Midbrain (tissue), 1 donor: ENCODE results near the gene FOXP1.

Experiments
- DNase-seq: peaks from one replicate; lab custom pipeline; 2025; lab: John Stamatoyannopoulos, UW

Gene FOXP1

GRCh38 chr3:71240034-71240433 is 343.5 kb downstream of the FOXP1 start:
- no peak for DNase-seq

- no peak for DNase-seq
Measured at GRCh38 chr3:71238355-71238757, 345.2 kb downstream of the FOXP1 start.

- DNase-seq: no peak
Measured at GRCh38 chr3:71237672-71238071, 345.9 kb downstream of the FOXP1 start.

- no peak for DNase-seq
Measured at GRCh38 chr3:71235846-71236245, 347.7 kb downstream of the FOXP1 start.

DNA sequence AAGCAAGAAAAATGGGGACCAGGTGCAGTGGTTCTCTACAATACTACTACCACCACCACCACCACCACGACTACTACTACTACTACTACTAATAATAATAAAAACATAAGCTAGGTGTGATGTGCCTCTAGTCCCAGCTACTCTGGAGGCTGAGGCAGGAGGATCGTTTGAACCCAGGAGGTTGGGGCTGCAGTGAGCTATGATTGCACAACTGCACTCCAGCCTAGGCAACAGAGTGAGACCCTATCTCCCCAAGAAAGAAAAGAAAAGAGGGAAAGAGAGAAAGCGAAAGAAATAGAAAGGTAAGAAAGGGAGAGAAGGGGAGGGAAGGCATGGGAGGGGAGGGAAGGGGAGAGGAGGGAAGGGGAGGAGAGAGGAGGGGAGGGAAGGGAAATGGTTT is 350.6 kb downstream of the FOXP1 start:
- no peak for DNase-seq

GRCh38 chr3:71232175-71232679 is 351.3 kb downstream of the FOXP1 start:
- no peak for DNase-seq

DNA sequence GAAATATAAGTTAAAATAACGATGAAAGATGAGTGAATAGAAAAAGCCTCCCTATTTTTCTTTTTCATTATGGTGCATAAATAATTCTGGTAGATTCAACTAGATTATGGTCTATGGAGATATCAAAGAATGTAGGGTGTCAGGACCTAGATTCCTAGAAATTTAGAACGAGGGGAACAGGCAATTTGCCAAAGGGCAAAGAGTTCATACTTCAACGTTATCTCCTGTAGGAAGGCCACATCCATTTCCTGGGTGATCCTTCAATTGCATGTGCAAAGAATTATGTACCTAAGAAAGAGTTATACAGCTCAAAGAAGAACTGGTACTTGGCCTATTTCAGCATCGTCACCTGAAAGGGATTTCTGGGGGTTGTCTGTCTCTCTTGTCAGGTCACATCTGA is 351.8 kb downstream of the FOXP1 start:
- no peak for DNase-seq

- DNase-seq: no peak
Measured at GRCh38 chr3:71229905-71230657, 353.4 kb downstream of the FOXP1 start.

- no peak for DNase-seq
Measured at GRCh38 chr3:71228156-71228866, 355.2 kb downstream of the FOXP1 start.

DNA sequence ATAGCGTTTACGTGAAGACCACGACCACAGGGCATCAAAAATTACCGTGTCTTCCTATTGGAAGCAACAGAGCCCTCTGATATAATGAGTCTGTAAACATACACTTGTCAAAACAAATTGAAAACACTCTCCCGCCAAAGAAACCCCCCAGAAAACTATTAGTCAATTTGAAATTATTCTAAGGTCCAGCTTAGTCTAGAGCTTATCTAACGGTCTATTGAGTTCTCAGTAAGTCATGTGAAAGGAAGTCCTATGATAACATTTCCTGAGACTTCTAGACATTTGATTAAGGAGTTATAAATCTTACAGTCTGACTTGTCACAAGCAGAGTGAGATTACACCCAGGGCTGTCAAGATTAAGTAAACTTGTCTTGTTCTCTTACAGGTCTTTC is 356.3 kb downstream of the FOXP1 start:
- no peak for DNase-seq

DNA sequence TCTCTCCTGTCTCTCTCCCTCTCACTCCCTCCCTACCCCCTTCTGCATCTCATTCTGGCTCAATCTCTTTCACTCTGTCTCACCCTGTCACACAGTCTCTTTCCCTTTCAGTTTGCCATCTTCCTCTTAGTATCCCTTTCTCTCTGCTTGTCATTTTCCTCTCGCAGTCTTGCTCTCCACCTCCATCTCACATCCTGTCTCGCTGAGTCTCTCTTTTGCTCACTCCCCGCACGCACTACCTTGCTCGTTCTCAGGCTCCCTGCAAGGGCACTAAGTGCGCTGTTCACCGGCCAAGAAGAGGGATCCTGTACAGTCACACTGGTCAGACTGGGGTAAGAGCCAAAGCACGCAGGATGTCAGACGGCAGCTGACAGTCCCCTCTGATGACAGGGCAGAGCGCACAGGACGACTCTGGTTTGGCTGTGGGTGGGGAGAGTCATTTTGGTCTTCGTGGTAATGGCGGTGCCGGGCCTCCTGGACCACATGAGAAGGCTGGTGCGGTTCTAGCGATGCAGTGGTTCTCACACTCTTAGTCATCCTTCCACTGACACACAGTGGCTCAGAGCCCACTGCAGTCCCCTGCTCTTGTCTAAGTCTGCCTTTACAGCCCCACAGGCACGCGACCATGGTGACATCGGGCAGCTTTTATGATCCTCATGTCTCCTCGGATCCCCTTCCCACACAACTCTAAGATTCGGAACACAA is 356.8 kb downstream of the FOXP1 start:
- no peak for DNase-seq

GRCh38 chr3:71225951-71226564 is 357.5 kb downstream of the FOXP1 start:
- no peak for DNase-seq

GRCh38 chr3:71225002-71225684 is 358.4 kb downstream of the FOXP1 start:
- no peak for DNase-seq

GRCh38 chr3:71219744-71220638 is 363.5 kb downstream of the FOXP1 start:
- no peak for DNase-seq

GRCh38 chr3:71218508-71218907 is 365.0 kb downstream of the FOXP1 start:
- DNase-seq: no peak

DNA sequence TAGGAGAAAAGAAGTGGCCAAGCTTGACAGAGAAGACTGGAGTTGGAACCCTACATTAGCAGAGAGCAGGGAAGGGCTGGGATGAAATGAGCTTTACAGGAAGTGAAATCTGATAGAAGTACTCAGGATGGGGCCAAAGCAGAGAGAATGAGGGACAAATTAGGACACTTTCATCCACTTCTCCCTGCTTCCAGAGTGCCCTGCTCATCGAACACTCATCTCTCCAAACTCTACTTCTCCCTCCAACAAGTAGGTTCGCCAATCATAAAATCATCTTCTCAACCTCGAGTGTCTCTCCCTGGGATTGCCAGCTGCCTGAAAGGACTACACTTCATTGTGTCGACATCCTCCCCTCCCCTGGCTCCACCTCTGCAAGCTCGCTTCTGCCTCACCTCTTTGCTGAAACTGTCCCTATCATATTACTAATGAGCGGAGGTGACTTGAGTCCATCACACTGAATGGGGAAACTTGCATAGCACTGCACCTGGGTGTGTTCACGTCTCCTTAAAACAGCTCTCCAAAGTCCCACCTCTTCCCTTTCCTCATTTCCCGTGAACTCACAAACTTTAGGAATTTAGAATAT is 365.8 kb downstream of the FOXP1 start:
- no peak for DNase-seq

DNA sequence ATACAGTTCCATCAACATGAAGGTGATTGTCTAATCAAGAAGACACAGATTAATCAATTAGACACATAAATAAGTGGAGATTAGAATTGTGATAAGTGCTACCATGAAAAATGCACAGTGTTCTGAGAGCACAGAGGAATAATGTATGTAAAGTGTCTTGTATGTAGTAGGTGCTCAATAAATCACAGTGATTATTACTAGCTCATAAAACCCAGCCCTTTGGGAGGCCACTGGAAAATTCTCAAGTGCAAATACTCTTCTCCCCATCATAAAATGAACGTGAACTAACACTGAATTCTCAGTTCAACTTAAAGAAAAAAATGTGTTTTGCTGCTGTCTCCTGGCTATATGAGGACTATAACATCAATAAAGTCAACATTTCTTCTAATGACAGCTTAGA is 368.2 kb downstream of the FOXP1 start:
- no peak for DNase-seq

- no peak for DNase-seq
Measured at GRCh38 chr3:71214797-71215196, 368.7 kb downstream of the FOXP1 start.

DNA sequence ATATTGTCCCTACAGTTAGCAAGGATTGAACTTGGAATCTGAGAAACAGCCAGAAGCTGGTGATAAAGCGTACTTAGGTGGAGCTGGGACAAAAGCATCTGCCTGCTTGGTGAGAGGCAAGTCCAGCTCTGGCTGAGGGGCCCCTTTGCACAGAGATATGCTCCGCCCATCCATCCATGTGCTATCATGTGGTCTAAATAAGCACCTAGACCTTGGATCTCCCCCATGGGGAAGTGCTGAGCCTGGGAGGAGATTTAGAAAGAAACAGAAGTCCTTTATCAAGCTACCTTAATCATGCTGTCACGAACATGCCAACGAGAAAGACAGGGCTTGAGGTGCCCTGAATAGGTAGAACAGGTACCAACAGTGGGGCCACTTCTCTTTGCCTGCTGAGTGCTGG is 369.5 kb downstream of the FOXP1 start:
- no peak for DNase-seq

- DNase-seq: no peak
Measured at GRCh38 chr3:71211083-71211482, 372.4 kb downstream of the FOXP1 start.
